NCI-H1092 (cell line): ENCODE data around the gene MLXIP.
"Not testable (repeated sequence)": the region's sequence is repeated elsewhere in the genome, so short reads cannot be mapped to it uniquely, and the experiment has no call there.

Experiments used
- DNase-seq: peaks from one replicate; lab custom pipeline; 2025; lab: John Stamatoyannopoulos, UW

MLXIP gene

DNA sequence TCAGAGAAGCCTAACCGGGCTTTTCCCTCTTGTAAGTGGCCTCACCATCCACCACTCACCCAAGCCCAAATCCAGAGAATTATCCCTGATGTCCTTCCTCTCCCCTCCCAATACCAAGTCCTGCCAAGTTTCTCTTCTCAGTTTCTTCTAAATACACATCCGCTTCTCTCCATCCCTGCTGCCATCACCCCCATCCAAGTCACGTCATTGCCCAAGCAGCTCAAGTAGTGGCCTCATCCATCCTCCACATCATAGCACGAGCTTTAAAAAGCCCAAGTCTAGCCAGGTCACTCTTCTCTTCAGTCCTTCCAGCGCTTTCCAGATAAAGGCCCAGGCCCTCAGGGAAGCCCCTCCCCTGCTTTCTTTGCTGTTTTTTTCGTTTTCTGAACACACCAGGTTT lies 70.1 kb downstream of the MLXIP start:
- DNase-seq, result no peak

DNA sequence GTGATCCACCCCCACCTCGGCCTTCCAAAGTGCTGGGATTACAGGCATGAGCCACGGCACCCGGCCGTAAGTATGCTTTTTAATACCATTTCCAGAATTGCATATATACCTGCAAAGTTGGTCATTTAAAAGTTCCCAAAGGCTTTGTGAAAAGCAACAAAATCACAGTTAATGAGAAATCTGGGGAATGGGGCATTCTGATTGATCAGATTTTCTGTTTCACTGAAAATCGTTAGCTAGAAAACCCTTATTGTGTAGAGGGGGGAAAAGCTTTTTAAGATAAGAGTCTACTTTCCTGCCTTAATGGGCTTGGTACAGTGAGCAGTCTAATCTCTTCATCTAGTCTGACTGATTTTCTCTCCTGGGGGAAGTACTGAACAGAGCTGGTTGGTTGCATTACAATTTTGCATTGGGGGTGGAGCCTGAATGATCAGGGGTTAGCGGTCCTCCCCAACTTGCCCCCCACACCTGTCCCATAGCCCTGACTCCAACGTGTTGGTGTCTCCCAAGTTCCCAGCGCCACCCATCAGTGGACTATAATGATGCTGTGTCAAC lies 71.6 kb downstream of the MLXIP start:
- DNase-seq, result no peak

DNA sequence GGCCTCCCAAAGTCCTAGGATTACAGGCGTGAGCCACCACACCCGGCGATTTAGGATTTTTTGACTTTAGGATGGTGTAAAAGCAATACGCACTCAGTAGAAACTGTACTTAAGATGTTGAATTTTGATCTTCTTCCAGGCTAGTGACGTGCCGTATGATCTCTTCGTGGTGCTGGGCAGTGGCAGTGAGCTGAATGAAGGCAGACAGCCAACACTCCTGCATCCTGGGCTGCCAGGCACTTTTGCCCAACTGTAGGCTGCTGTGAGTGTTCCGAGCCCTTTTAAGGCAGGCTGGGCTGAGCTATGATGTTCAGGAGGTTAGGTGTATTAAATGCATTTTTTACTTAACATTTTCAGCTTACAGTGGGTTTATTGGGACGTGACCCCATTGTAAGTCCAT lies 74.2 kb downstream of the MLXIP start:
- DNase-seq, result no peak

DNA sequence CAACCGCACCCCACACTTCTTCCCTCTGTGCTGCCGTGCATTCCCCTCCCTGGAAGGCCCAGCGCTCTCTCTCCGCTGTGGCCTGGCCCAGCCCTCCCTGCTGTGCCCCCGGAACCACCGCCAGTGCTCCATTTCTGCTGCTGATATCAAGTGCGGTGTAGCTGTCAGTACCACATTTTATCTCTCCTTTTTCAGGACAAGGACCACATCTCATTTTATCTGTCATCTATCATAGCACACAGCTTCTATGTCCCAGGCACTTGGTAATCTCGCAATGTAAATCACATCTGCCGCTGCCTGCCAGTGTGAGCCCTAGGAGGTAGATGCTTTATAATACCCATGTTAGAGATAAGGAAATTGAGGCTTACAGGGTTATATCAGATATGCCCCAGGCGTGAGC lies 77.1 kb downstream of the MLXIP start:
- DNase-seq, result no peak

DNA sequence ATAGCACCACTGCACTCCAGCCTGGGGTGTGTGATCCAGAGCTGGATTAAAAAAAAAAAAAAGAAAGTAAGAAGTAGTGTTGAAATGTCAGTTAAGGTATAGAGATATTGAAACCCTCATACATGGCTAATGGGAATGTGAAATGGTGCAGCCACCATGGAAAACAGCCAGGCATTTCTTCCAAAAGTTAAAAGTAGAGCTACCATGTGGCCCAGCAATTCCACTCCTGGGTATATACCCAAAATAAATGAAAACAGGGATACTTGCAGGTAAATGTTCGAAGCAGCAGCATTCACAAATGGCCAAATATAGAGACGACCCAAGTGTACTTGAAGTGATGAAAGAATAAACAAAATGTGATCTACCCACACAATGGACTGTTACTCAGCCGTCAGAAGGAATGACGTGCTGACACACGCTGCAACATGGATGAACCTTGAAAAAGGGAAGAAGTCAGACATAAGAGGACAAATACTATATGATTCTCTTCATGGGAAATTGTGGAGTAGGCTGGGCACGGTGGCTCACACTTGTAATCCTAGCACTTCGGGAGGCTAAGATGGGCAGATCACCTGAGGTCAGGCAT lies 80.2 kb downstream of the MLXIP start:
- DNase-seq, result no peak

DNA sequence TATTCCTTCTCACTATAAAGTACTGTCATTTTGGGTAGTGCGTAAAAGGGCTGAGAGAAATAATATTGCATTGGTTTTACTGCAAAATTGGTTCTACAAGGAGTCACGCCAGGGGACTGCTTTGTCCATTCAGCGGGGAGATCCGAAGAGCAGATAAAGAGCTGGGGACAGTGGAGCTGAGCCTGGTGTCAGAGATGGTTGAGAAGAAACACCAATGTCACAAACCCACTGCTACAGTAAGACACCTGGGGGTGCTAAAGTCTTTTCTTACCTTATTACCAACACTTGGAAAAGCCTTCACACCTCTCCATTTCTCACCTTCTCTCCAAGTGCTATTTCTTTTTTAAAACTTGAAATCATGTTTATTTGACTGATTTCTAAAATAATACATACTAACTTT lies 81.3 kb downstream of the MLXIP start:
- no peak for DNase-seq

DNA sequence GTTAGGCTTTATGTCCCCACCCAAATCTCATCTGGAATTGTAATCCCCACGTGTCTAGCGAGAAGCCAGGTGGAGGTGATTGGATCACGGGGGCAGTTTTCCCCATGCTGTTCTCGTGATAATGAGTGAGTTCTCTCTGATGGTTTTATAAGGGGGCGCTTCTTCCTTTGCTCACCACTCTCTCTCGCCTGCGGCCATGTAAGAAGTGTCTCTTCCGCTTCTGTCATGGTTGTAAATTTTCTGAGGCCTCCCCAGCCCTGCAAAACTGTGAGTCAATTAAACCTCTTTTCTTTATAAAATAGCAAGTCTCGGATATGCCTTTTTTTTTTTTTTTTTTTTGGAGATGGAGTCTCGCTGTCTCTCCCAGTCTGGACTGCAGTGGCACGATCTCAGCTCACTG lies 82.2 kb downstream of the MLXIP start:
- DNase-seq, result no peak

DNA sequence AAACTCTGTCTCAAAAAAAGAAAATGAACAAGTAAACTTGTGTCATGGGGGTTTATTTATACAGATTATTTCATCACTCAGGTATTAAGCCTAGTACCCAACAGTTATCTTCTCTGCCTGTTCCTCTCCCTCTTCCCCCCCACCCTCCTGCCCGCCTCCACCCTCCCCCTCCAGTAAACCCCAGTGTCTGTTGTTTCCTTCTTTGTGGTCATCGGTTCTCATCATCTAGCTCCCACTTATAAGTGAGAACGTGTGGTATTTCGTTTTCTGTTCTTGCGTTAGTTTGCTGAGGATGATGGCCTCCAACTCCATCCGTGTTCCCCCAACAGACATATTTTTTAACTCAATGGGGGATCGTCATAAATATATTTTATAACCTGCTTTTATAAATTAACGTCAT lies 83.1 kb downstream of the MLXIP start:
- DNase-seq, result no peak

DNA sequence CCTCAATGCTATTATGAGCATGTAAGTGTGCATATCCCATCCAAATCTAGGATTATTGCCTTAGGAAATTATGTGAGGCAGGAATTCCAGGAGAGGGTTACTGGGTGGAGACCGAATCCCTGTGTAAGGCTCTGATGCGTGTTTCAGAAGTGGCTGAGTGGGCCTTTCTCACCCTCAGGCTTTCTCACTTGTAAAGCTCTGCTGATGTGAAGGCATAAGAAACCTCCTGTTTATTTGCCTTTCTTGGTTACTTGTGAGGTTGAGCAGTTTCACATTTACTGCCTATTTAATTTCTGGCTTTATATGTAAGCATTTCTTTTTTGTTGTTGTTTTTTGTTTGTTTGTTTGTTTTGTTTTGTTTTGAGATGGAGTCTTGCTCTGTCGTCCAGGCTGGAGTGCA lies 84.4 kb downstream of the MLXIP start:
- DNase-seq, result no peak

DNA sequence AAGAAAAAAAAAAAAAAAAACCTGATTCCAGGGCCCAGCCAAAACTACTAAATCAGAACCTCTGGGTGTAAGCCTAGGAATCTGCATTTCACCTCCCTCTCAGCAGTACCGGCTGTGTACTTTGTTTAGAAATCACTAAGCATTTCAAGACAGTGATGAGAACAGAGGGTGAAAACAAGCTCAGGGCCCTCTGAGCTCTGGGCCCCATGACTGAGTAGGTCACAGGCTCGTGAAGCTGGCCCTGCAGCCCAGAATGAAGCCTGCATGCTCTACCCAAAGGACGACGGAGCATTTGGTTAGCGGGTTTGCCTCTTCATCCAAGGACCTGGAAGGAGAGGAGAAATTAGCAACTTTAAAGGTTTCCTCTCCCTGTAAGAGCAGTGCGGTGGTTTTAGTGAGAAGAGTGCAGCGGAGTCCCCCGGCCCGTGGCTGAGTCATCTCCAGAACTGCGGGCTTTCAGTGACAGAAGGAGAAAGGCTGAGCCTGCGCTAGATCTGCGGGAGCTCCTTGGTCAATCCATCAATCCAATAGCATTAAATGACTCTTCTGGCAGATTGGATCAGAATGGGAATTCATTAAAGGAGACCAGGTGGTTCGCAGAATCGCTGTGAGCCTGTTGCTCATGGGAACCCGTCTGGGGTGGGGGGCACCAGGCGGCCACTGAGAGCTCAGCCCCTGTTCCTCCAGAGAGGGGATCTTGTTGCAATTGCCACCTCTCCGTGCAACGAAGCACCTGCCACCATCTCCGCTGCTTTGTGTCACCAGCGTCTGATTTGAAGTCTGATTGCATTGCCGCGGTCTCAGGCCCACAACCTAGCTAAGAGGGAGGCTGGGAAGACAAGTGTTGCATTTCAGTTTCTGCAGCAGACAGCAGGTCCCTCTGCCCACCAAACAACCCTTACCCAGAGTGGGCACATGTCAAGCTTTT lies 88.1 kb downstream of the MLXIP start:
- no peak for DNase-seq

DNA sequence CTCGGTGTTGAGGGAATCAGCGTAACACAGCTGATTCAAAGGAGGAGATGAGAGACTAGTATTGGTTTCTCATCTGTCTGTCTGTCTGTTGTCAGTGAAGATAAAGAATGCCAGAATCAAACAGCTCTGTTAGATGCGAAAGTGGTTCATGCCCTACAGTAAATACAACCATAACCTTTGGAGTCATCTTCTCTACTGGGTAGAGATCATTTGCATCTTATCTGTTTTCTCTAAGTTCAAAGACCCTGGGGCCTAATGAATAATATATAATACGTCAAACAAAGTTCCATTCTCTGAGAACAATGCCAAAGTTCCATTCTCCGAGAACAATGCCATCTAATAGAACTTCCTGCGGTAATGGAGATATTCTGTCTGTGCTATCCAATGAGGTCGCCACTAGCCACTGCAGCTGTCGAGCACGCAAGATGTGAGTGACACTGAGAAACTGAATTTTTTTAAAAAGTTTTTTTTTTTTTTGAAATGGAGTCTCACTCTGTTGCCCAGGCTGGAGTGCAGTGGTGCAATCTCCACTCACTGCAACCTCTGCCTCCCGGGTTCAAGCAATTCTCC lies 88.9 kb downstream of the MLXIP start:
- no peak for DNase-seq

DNA sequence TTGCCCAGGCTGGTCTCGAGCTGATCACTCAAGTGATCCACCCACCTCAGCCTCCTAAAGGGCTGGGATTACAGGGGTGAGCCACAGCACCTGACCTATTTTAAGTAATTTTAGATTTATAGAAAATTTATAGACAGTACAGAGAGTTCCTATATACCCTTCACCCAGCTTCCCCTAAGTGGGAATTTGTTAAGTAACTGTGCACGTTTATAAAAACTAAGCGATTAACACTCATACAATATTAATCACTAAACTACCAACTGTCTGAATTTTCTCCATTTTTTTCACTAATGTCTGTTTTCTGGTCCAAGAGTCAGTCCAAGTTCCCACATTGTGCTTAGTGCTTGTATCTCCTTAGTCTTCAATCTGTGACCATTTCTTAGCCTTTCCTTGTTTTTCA lies 89.9 kb downstream of the MLXIP start:
- no peak for DNase-seq

DNA sequence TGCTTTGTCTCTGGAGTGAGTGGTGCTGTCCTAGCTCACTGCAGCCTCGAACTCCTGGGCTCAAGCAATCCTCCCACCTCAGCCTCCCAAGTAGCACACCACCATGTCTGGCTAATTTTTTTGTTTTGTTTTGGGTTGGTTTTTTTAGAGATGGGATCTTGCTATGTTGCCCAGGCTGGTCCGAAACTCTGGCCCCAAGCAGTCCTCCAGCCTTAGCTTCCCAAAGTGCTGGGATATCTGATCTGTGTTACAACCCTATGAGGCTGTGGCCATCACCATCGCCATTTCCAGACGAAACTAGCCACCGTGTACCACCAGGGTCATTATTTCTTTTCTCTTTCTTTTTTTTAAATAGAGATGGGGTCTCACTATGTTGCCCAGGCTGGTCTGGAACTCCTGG lies 92.8 kb downstream of the MLXIP start:
- DNase-seq, result no peak

DNA sequence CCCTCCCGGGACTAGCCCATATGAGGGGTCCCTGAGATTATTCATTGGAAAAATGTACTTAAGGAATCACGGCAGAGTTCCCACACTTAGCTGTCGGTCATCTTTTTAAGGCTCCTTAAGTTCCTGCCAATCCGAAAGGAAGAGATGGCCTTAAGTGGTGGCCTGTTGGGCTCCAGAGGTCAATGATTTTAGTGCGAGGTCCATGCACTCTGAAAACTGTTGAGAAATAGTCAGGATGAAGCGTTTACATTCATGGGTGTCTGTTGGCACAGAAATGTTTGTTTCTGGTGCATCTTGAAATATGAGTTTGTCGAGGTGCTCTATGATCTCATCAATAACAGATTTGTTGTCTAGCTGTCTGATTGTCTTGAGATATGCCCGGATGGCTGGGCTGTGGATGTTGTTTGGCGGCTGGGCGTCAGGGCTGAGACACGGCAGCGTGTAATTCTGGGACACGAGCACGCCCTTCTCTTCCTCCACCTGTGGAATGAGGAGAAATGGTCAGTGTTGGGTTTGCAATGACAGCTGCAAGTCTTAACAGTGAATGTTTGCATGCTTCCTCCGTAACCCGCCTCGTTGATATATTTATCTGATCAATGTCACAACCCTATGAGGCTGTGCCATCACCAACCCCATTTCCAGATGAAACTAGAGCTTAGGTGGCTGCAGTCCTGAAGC lies 93.8 kb downstream of the MLXIP start:
- no peak for DNase-seq

DNA sequence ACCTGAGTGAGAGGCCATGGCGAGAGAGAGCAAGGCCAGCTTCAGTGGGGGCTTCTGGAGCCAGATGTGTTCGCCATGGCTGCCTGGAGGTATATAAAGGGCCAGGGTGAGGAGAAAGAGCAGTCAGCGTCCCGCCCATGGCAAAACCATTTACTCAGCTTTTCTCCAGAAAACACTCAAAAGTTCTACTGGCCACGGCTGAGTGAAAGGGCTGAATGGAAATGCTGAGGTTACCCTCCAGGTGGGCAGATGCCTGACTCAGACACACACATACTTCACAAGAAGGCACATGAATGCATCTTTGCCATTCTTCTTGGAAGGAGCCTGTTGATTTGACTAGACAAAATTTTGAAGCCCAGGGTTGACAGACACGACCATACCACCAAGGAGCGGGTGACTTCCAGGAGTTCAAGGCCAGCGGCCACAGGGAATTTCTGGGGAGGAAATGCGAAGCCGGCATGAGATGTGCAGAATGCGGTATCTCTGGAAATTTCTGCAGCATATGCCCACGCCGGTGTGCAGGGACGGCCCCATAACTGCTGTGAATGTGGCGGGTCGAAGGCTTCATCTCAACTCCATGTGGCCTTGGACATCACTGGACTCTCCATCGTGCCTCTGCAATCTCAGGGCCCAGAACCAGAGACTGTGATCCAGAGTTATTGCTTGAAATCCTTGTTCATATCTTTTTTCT lies 95.7 kb downstream of the MLXIP start, which contains the start of gene IL31:
IL31 (minus strand) TSS at position 67 of the 691 bp plus-strand sequence; CDS start at position 18, 49 bp downstream.
- DNase-seq, result no peak

DNA sequence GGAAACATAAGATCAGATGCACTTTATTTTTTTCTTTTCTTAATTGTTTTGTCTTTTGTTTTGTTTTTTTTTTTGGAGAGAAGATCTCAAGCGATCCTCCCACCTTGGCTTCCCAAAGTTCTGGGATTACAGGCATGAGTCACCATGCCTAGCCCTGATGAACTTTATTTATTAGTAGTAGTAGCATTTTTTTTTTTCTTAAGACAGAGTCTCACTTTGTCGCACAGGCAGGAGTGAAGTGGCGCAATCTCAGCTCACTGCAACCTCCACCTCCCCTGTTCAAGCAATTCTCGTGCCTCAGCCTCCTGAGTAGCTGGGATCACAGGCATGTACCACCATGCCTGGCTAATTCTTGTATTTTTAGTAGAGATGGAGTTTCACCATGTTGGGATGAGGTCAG lies 97.9 kb downstream of the MLXIP start:
- DNase-seq, result not testable (repeated sequence)

DNA sequence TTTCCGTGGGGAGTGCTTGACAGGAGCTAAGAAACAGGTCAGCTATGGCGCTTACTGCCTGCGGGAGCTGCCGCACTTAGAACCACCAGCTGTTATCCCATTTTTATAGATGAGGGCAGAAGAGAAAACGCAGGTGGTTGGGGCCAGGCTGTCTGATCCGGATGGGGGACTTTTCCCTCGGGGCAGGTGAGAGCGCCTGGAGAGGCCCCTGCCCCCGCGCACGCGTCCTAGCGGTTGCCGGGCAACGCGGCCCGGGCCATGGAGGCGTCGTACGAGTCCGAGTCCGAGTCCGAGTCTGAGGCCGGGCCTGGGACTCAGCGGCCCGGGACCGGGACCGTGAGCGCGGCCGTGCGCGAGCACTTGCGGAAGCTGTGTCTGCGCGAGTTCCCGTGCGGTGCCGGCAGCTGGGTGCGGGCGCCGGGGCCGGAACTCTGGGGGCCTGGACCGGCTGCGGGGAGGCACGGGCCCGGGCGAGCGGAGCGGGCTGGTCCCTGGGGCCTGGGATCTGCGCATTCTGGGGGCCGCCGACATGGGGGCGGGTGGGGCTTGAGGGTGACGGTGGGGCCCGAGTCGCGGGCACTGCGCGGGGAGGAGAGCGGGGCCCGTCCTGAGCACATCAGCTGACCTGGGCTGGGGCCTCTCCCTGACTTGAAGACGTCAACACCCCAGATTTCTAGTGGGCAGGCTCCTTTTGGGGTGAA lies 104.5 kb downstream of the MLXIP start, which contains the start of gene LRRC43:
LRRC43 (plus strand) TSS at position 237 of the 701 bp plus-strand sequence; CDS start at position 259, 22 bp downstream.
- DNase-seq, result peak; percentile 48

DNA sequence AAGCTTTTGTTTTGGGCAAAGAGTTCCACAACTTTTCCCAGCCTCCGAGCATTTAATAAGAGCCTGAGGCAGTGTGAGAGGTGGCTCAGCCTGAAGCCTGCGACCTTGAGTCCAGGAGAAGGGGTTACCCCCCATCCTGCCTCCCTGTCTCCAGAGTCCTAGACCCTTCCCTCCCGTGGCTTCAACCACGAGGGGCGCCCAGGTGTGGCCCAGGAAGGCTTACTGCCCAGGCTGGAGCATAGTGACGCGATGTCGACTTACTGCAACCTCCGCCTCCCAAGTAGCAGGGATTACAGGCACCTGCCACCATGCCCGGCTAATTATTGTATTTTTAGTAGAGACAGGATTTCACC lies 105.0 kb downstream of the MLXIP start:
- DNase-seq, result no peak

DNA sequence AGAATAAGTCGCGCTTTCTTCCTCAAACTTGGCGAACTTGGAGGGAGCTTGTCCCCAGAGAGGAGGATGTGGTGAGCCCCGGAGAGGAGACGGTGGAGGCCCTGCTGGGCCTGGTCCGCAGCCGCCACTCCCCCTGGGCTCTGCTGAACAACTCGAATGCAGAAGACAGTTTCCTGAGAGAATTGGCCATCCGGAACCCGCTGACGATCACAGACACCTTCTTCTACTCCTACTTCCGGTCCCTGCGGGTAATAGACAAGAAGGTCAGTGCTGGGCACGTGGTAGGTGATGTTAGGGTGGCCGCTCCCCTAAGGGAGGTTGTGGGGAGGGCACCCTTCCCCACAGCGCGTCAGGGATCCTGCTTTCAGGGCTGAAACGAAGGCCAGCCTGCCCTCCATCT lies 106.0 kb downstream of the MLXIP start:
- DNase-seq, result no peak

DNA sequence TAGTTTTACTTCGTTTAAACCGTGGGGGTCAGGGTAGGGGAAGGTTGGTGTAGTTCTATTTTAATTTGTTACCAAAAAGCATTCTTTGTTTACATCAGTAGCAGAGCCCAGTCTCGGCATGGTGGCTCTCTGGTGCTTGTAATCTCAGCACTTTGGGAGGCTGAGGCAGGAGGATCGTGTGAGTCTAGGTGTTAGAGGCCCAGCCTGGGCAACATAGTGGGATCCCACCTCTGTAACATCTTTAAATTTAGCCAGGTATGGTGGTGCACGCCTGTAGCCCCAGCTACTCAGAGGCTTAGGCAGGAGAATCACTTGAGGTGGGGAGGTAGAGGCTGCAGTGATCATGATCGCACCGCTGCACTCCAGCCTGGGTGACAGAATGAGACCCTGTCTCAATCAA lies 106.5 kb downstream of the MLXIP start:
- DNase-seq, result no peak

DNA sequence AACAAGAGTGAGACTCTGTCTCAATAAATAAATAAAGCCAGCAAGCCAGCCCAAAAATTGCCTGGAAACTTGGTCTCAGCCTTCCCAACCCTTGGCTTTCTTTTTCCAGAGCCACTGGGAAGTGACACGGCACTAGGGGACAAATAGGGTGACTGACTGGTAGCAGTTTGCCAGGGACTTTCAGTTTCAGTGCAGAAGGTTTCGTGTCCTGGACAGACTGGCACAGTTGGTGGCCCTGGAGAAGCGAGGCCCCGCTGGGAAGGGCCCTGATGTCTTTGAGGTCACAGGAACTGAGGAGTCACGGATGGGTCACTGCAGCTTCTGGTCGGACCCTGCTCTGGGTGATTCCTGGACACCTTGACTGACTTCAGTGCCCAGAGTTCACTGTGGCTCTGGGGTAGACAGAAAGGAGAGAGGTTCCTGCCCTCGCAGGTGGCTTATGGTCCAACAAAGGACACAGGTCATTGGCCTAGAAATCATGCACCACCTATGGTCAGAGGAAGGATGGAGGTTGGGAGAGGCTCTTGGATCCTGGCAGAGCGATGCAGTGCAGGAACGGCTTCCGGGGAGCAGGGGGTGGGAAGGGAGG lies 107.0 kb downstream of the MLXIP start:
- no peak for DNase-seq
